KMS-11 (cell line): ENCODE data around the gene TNFSF18.

Experiments
- H2AFZ ChIP-seq: fragments of 200-600 bp; sonication (generic); 2 replicates; pipeline ENCODE4 v1.6.1; 2016; ENCODE audit warnings: antibody characterized with exemption, mixed run types, low read depth
- H3K27ac ChIP-seq: fragments of 200-600 bp; sonication (generic); 2 replicates; pipeline ENCODE4 v1.6.1; 2016; ENCODE audit warnings: mild to moderate bottlenecking, mixed run types
- H3K27me3 ChIP-seq: fragments of 200-600 bp; sonication (generic); 2 replicates; pipeline ENCODE4 v1.6.1; 2017; ENCODE audit warnings: mild to moderate bottlenecking, low read depth, mixed run types, moderate library complexity; ENCODE audit not compliant: insufficient read depth
- H3K36me3 ChIP-seq: fragments of 200-600 bp; sonication (generic); 2 replicates; pipeline ENCODE4 v1.6.1; 2017; ENCODE audit warnings: mild to moderate bottlenecking, mixed run types; ENCODE audit not compliant: insufficient read depth
- H3K4me1 ChIP-seq: fragments of 200-600 bp; sonication (generic); 2 replicates; pipeline ENCODE4 v1.6.1; 2016; ENCODE audit warnings: mild to moderate bottlenecking, low read depth, mixed run types; ENCODE audit not compliant: poor library complexity, severe bottlenecking
- H3K4me2 ChIP-seq: fragments of 200-600 bp; sonication (generic); 2 replicates; pipeline ENCODE4 v1.7.0; 2016; ENCODE audit warnings: mild to moderate bottlenecking, mixed run types
- H3K4me3 ChIP-seq: fragments of 200-600 bp; sonication (generic); IDR thresholded peaks from 2 replicates; pipeline ENCODE4 v1.6.1; 2017; ENCODE audit warnings: low read depth, low read length, mixed read lengths; ENCODE audit not compliant: insufficient read depth
- H3K79me2 ChIP-seq: fragments of 200-600 bp; sonication (generic); 2 replicates; pipeline ENCODE4 v1.6.1; 2016; ENCODE audit warnings: low read depth, mixed run types; ENCODE audit not compliant: insufficient read depth
- H3K9ac ChIP-seq: fragments of 200-600 bp; sonication (generic); 2 replicates; pipeline ENCODE4 v1.6.1; 2016; ENCODE audit warnings: mild to moderate bottlenecking, mixed run types
- H4K20me1 ChIP-seq: fragments of 200-600 bp; sonication (generic); 2 replicates; pipeline ENCODE4 v1.6.1; 2016; ENCODE audit warnings: mild to moderate bottlenecking, mixed run types; ENCODE audit not compliant: insufficient read depth
- TF ChIP-seq, protein P1 (sequence below): fragments of 200-600 bp; sonication (generic); conservative IDR thresholded peaks from 2 replicates; pipeline ENCODE4 v1.6.1; 2017; ENCODE audit warnings: low read depth, mild to moderate bottlenecking, antibody characterized with exemption, low read length, moderate library complexity, mixed read lengths

The TNFSF18 gene

DNA sequence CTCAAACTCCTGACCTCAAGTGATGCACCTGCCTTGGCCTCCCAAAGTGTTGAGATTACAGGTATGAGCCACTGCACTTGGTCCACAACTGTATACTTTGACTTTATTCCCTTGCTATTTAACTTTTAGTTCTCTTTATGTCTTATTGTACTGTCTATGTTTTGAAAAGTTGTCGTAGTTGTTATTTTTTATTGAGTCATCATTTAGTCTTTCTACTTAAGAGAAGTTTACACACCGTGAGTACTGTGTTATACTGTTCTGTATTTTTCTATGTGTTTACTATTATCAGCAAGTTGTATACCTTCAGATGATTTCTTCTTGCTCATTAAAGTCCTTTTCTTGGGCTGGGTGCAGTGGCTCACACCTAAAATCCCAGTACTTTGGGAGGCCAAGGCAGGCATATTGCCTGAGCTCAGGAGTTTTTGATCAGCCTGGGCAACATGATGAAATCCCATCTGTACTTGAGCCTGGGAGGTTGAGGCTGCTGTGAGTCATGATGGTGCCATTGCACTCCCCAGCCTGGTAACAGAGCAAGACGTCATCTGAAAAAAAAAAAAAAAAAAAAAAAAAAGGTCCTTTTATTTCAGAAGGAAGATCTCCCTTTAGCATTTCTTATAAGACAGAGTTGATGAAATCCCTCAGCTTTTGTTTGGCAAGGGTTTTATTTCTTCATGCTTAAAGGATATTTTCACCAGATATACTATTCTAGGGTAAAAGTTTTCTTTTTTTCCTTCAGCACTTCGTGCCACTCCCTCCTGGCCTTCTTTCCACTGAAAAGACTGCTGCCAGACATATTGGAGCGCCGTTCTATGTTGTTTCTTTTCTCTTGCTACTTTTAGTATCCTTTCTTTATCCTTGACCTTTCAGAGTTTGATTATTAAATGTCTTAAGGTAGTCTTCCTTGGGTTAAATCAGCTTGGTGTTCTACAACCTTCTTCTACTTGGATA lies 47.6 kb downstream of the TNFSF18 start:
- no peak overlapping the region for H2AFZ ChIP-seq
- no peaks in the 10 kb centered on the region for H3K27me3 ChIP-seq
- H3K9ac ChIP-seq, result no peak overlapping the region
- no peaks in the 10 kb centered on the region for H4K20me1 ChIP-seq
- no peak overlapping the region for H3K4me2 ChIP-seq
- H3K27ac ChIP-seq, result no peak overlapping the region
- TF ChIP-seq, protein P1, sequence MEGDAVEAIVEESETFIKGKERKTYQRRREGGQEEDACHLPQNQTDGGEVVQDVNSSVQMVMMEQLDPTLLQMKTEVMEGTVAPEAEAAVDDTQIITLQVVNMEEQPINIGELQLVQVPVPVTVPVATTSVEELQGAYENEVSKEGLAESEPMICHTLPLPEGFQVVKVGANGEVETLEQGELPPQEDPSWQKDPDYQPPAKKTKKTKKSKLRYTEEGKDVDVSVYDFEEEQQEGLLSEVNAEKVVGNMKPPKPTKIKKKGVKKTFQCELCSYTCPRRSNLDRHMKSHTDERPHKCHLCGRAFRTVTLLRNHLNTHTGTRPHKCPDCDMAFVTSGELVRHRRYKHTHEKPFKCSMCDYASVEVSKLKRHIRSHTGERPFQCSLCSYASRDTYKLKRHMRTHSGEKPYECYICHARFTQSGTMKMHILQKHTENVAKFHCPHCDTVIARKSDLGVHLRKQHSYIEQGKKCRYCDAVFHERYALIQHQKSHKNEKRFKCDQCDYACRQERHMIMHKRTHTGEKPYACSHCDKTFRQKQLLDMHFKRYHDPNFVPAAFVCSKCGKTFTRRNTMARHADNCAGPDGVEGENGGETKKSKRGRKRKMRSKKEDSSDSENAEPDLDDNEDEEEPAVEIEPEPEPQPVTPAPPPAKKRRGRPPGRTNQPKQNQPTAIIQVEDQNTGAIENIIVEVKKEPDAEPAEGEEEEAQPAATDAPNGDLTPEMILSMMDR, result no peak
- no peaks in the 10 kb centered on the region for H3K36me3 ChIP-seq
- H3K4me3 ChIP-seq, result no peak overlapping the region
- no peaks in the 10 kb centered on the region for H3K4me1 ChIP-seq
- H3K79me2 ChIP-seq, result no peaks in the 10 kb centered on the region

DNA sequence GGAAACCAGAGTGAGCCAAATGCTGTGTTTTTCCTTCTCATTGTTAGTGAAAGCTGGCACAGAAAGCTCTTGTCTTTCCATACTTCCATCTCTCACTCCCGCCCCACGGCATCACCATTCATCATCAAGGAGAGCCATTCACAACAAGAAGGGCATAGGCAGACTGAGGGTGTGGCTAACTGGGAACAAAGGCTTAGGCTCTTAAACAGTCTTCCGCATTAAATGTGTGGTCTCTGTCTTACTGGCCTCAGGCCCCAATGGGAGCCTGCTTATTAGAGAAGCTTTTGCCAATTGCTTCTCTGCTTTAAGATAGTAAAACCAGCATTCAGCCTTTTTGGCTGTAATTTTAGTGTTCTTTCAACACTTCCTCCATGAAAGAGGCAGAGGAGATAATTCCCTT lies 51.4 kb downstream of the TNFSF18 start:
- H2AFZ ChIP-seq, result no peak overlapping the region
- H3K9ac ChIP-seq, result no peak overlapping the region
- H3K4me3 ChIP-seq, result no peak overlapping the region
- TF ChIP-seq, protein P1, result no peak
- no peaks in the 10 kb centered on the region for H3K79me2 ChIP-seq
- H3K4me2 ChIP-seq, result no peak overlapping the region
- H4K20me1 ChIP-seq, result no peaks in the 10 kb centered on the region
- no peaks in the 10 kb centered on the region for H3K4me1 ChIP-seq
- no peak overlapping the region for H3K27ac ChIP-seq
- H3K36me3 ChIP-seq, result no peaks in the 10 kb centered on the region
- no peaks in the 10 kb centered on the region for H3K27me3 ChIP-seq

- H3K79me2 ChIP-seq, result no peaks in the 10 kb centered on the region
- H3K27ac ChIP-seq, result no peak overlapping the region
- no peaks in the 10 kb centered on the region for H3K4me1 ChIP-seq
- no peaks in the 10 kb centered on the region for H3K36me3 ChIP-seq
- H3K9ac ChIP-seq, result no peak overlapping the region
- no peak overlapping the region for H3K4me2 ChIP-seq
- no peaks in the 10 kb centered on the region for H3K27me3 ChIP-seq
- H2AFZ ChIP-seq, result no peak overlapping the region
- TF ChIP-seq, protein P1, result no peak
- H3K4me3 ChIP-seq, result no peak overlapping the region
- no peaks in the 10 kb centered on the region for H4K20me1 ChIP-seq
Measured at GRCh38 chr1:172997941-172998361, 52.8 kb downstream of the TNFSF18 start.

GRCh38 chr1:172993640-172994039 lies 57.1 kb downstream of the TNFSF18 start:
- no peaks in the 10 kb centered on the region for H4K20me1 ChIP-seq
- H3K79me2 ChIP-seq, result no peaks in the 10 kb centered on the region
- TF ChIP-seq, protein P1, result no peak
- no peak overlapping the region for H3K4me2 ChIP-seq
- no peaks in the 10 kb centered on the region for H3K36me3 ChIP-seq
- H3K27me3 ChIP-seq, result no peaks in the 10 kb centered on the region
- no peak overlapping the region for H3K4me3 ChIP-seq
- H3K27ac ChIP-seq, result no peak overlapping the region
- H3K9ac ChIP-seq, result no peak overlapping the region
- H3K4me1 ChIP-seq, result no peaks in the 10 kb centered on the region
- H2AFZ ChIP-seq, result no peak overlapping the region
